Spleen (tissue), 11 donors: ENCODE results near the gene ANKRD13B. TPM values are rescaled to one million over a fixed set of nuclear protein-coding genes. Genes with fewer than 3 reads are reported as not detected.

Experiments used
- DNase-seq: peaks from one replicate; pipeline ENCODE4 v3.0.0-alpha.2; 2020
- H3K27ac ChIP-seq, 8 donors: fragments of 200-600 bp; sonication (generic) in 7 of 8; 1 replicate in 4 of 8; 2 replicates in 4 of 8; pipeline versions ENCODE4 v1.5.0 to v1.8.0; 2016 to 2021; ENCODE audit warnings: inconsistent platforms in 4 of 8, mild to moderate bottlenecking in 4 of 8, moderate library complexity in 1 of 8
- H3K27me3 ChIP-seq, 7 donors: fragments of 200-600 bp; sonication (generic) in 6 of 7; replicated peaks in 1 of 7; 1 replicate in 4 of 7; 2 replicates in 3 of 7; pipeline versions ENCODE4 v1.5.0 to v1.8.0; 2016 to 2021; ENCODE audit warnings: inconsistent platforms in 3 of 7, mild to moderate bottlenecking in 1 of 7
- H3K36me3 ChIP-seq, 6 donors: fragments of 200-600 bp; sonication (generic) in 5 of 6; 1 replicate in 4 of 6; 2 replicates in 2 of 6; pipeline versions ENCODE4 v1.5.0 to v1.8.0; 2016 to 2021; ENCODE audit warnings: inconsistent platforms in 2 of 6
- H3K4me1 ChIP-seq, 6 donors: fragments of 200-600 bp; sonication (generic) in 5 of 6; 1 replicate in 3 of 6; 2 replicates in 3 of 6; pipeline versions ENCODE4 v1.5.0 to v1.8.0; 2016 to 2021; ENCODE audit warnings: inconsistent platforms in 3 of 6
- H3K4me3 ChIP-seq, 8 donors: fragments of 200-600 bp; sonication (generic) in 7 of 8; 1 replicate in 4 of 8; 2 replicates in 4 of 8; pipeline versions ENCODE4 v1.5.0 to v1.8.0; 2016 to 2021; ENCODE audit warnings: inconsistent platforms in 4 of 8, mild to moderate bottlenecking in 4 of 8, moderate library complexity in 2 of 8
- H3K9me3 ChIP-seq, 8 donors: fragments of 200-600 bp; sonication (generic) in 7 of 8; 1 replicate in 4 of 8; 2 replicates in 4 of 8; pipeline versions ENCODE4 v1.5.0 to v1.8.0; 2016 to 2021; ENCODE audit warnings: inconsistent platforms in 4 of 8
- CTCF ChIP-seq, 11 experiments: fragments of 200-600 bp in 7 of 11; fragments of 450-650 bp in 4 of 11; sonication (generic) in 4 of 11; IDR thresholded peaks in 8 of 11; conservative IDR thresholded peaks in 3 of 11; 1 replicate in 7 of 11; 2 replicates in 4 of 11; pipeline versions ENCODE4 v1.4.0 to v1.8.0; 2016 to 2021; ENCODE audit warnings: antibody characterized with exemption in 11 of 11, inconsistent platforms in 4 of 11, mild to moderate bottlenecking in 1 of 11
- POLR2A ChIP-seq, 3 donors: fragments of 450-650 bp; IDR thresholded peaks; one replicate each; pipeline ENCODE4 v1.5.1; 2017; ENCODE audit warnings: antibody characterized with exemption in 3 of 3, mild to moderate bottlenecking in 1 of 3
- POLR2AphosphoS5 ChIP-seq, 3 donors: sonication (generic); formaldehyde crosslinking; IDR thresholded peaks; one replicate each; pipeline ENCODE4 v1.5.1; 2017; ENCODE audit warnings: antibody characterized with exemption in 3 of 3
- WGBS, 5 donors: extraction: QIAGEN DNeasy Blood & Tissue Kit in 3 of 5; methylation state at CpG; one replicate each; pipeline versions ENCODE4 v1.1.5 to v1.1.7; 2013 to 2018; 5-methylcytosine and 5-hydroxymethylcytosine counted together
- intact Hi-C: fragments of 100-400 bp; cut with DNase I; formaldehyde crosslinking; loops from one replicate; pipeline ENCODE4 v1.15.0; 2023; ENCODE audit warnings: low total_unique reads
- polyA plus RNA-seq, 3 donors: library from polyadenylated mRNA; stranded (reverse); fragments of 200-250 nt; gene quantifications; one replicate each; pipeline ENCODE4 v1.2.1, GENCODE V29; 2013
- total RNA-seq, 7 donors: library from RNA; depleted of rRNA in 3 of 7; stranded (reverse); fragments of >200 nt in 3 of 7; fragmentation: NEBNext Ultra II Directional in 4 of 7; extraction: Animal tissue kit (Norgen Biotek cat#: 25700) in 4 of 7; gene quantifications; one replicate each; pipeline versions ENCODE4 v1.1.0 to v1.2.1, GENCODE V29; 2016 to 2021
- donor health status: healthy with polysubstance abuse.
- donor health status: DM: no; HTN: no; CAD: no; lungs with moderate emphysema.
- donor health status: DM: no; HTN: no; CAD: no.
- donor health status: Bipolar disorder and iron deficiency.
- donor health status: healthy.
- donor health status: DM: no; HTN: no; CAD: no.
- donor health status: DM: yes; HTN: yes; CAD: no.

ANKRD13B gene
- total and polyA plus RNA-seq, 10 donors: 0.85 to 5.5 (median 2.5) TPM

GRCh38 chr17:29640413-29640812 is 47.5 kb downstream of the ANKRD13B start:
- Histone ChIP-seq H3K9me3 (no peaks in the 10 kb centered on the region), H3K4me1 (peaks cover 6 to 81% (median 35%) of the 10 kb centered on the region in 6 donors), H3K27ac (peak overlapping the region in 5 of 8 donors; percentile 5 to 59 (median 31)), H3K36me3 (peaks cover 0 to 97% (median 29%) of the 10 kb centered on the region in 6 donors), H3K4me3 (no peak overlapping the region), H3K27me3 (no peaks in the 10 kb centered on the region)
- WGBS, 5 donors: 10 to 20% (median 18%) methylated on average over 2 of the region's 2 CpGs
- DNase-seq: no peak
- intact Hi-C loops: no loop called here
- no peak for TF ChIP-seq POLR2A (IDR thresholded peaks at IDR 0.05)
- no peak for TF ChIP-seq CTCF (IDR thresholded peaks at IDR 0.05 in 8 of 11, conservative IDR thresholded peaks at IDR 0.05 in 3 of 11)
- no peak for TF ChIP-seq POLR2AphosphoS5 (IDR thresholded peaks at IDR 0.05)

GRCh38 chr17:29640981-29641642 is 48.2 kb downstream of the ANKRD13B start:
- WGBS, 5 donors: 64 to 71% (median 67%) methylated on average over 7 of the region's 7 CpGs
- no peak for DNase-seq

GRCh38 chr17:29642171-29642611 is 49.3 kb downstream of the ANKRD13B start:
- Histone ChIP-seq H3K36me3 (peaks cover 0 to 97% (median 23%) of the 10 kb centered on the region in 6 donors), H3K4me1 (peaks cover 6 to 79% (median 35%) of the 10 kb centered on the region in 6 donors), H3K4me3 (no peak overlapping the region), H3K27ac (peak overlapping the region in 5 of 8 donors; percentile 5 to 59 (median 31)), H3K27me3 (no peaks in the 10 kb centered on the region), H3K9me3 (no peaks in the 10 kb centered on the region)
- no peak for DNase-seq
- intact Hi-C loops: no loop called here
- WGBS, 5 donors: 73 to 89% (median 79%) methylated on average over 2 of the region's 2 CpGs
- TF ChIP-seq POLR2AphosphoS5 (IDR thresholded peaks at IDR 0.05) (no peak), POLR2A (IDR thresholded peaks at IDR 0.05) (no peak), CTCF (IDR thresholded peaks at IDR 0.05 in 8 of 11, conservative IDR thresholded peaks at IDR 0.05 in 3 of 11) (no peak)

More at GRCh38 chr17:29640981-29641642, 48.2 kb downstream of the ANKRD13B start:
- Histone ChIP-seq H3K4me1 (peaks cover 6 to 87% (median 35%) of the 10 kb centered on the region in 6 donors), H3K4me3 (no peak overlapping the region), H3K9me3 (no peaks in the 10 kb centered on the region), H3K36me3 (peaks cover 0 to 97% (median 25%) of the 10 kb centered on the region in 6 donors), H3K27ac (peak overlapping the region in 5 of 8 donors; percentile 5 to 59 (median 31)), H3K27me3 (no peaks in the 10 kb centered on the region)
- TF ChIP-seq CTCF (IDR thresholded peaks at IDR 0.05 in 8 of 11, conservative IDR thresholded peaks at IDR 0.05 in 3 of 11) (no peak), POLR2A (IDR thresholded peaks at IDR 0.05) (no peak), POLR2AphosphoS5 (IDR thresholded peaks at IDR 0.05) (no peak)
- intact Hi-C loops: no loop called here

- H3K27me3 ChIP-seq: no peaks in the 10 kb centered on the region
- intact Hi-C loops: no loop called here
- 88 to 96% (median 89%) methylated on average over 1 of the region's 1 CpG for WGBS, 5 donors
- no peak overlapping the region for H3K4me3 ChIP-seq
- H3K27ac ChIP-seq: peak overlapping the region in 2 of 8 donors; percentile 10 to 59
- no peaks in the 10 kb centered on the region for H3K9me3 ChIP-seq
- H3K36me3 ChIP-seq: peaks cover 0 to 100% (median 37%) of the 10 kb centered on the region in 6 donors
- TF ChIP-seq POLR2A (IDR thresholded peaks at IDR 0.05) (no peak), CTCF (IDR thresholded peaks at IDR 0.05 in 8 of 11, conservative IDR thresholded peaks at IDR 0.05 in 3 of 11) (no peak), POLR2AphosphoS5 (IDR thresholded peaks at IDR 0.05) (no peak)
- H3K4me1 ChIP-seq: peaks cover 6 to 73% (median 35%) of the 10 kb centered on the region in 6 donors
- DNase-seq: no peak
Observed at GRCh38 chr17:29643817-29644160, 50.9 kb downstream of the ANKRD13B start.
